HepG2 (cell line): Measurements from ENCODE around the gene USP30. TPM values are rescaled to one million over a fixed set of nuclear protein-coding genes. Genes with fewer than 3 reads are reported as not detected.

Experiments
- AHDC1 ChIP-seq: sonication (generic); formaldehyde crosslinking; IDR thresholded peaks from 2 replicates; pipeline ENCODE4 v1.5.1; 2020; ENCODE audit warnings: mild to moderate bottlenecking, missing genetic modification reagents, borderline replicate concordance
- DZIP1 ChIP-seq: sonication (generic); formaldehyde crosslinking; IDR thresholded peaks from 2 replicates; pipeline ENCODE4 v1.5.0; 2020; ENCODE audit warnings: mild to moderate bottlenecking, missing genetic modification reagents
- GATAD2A ChIP-seq: IDR thresholded peaks from 2 replicates; pipeline ENCODE4 v1.6.1; 2016
- HOXD1 ChIP-seq: sonication (generic); formaldehyde crosslinking; IDR thresholded peaks from 2 replicates; pipeline ENCODE4 v1.5.0; 2020; ENCODE audit warnings: missing genetic modification reagents
- JUND ChIP-seq: sonication (generic); formaldehyde crosslinking; IDR thresholded peaks from 2 replicates; pipeline ENCODE4 v1.8.0; 2022; ENCODE audit warnings: mild to moderate bottlenecking, missing genetic modification reagents
- POGZ ChIP-seq: sonication (generic); formaldehyde crosslinking; IDR thresholded peaks from 2 replicates; pipeline ENCODE4 v1.4.0; 2020; ENCODE audit warnings: mild to moderate bottlenecking, missing genetic modification reagents
- POLR2G ChIP-seq: fragments of 200-400 bp; formaldehyde crosslinking; IDR thresholded peaks from 2 replicates; pipeline ENCODE4 v1.6.1; 2018; ENCODE audit warnings: mild to moderate bottlenecking, low read depth, low read length, moderate library complexity
- RBAK ChIP-seq: sonication (generic); formaldehyde crosslinking; IDR thresholded peaks from 2 replicates; pipeline ENCODE4 v1.5.1; 2020; ENCODE audit warnings: mild to moderate bottlenecking, missing genetic modification reagents
- RFXANK ChIP-seq: IDR thresholded peaks from 2 replicates; pipeline ENCODE4 v1.6.1; 2016
- SUZ12 ChIP-seq: fragments of 150-350 bp; IDR thresholded peaks from 2 replicates; pipeline ENCODE4 v1.6.1; 2014; ENCODE audit warnings: low read depth, low read length
- ZEB1 ChIP-seq: IDR thresholded peaks from 2 replicates; pipeline ENCODE4 v1.6.1; 2012; ENCODE audit warnings: mild to moderate bottlenecking, low read depth, inconsistent platforms; ENCODE audit not compliant: insufficient replicate concordance
- ZFP36L2 ChIP-seq: sonication (generic); formaldehyde crosslinking; IDR thresholded peaks from 2 replicates; pipeline ENCODE4 v1.4.0; 2020; ENCODE audit warnings: missing genetic modification reagents
- ZNF121 ChIP-seq: sonication (generic); formaldehyde crosslinking; IDR thresholded peaks from 2 replicates; pipeline ENCODE4 v1.5.0; 2020; ENCODE audit warnings: mild to moderate bottlenecking, missing genetic modification reagents
- ZNF547 ChIP-seq: sonication (generic); formaldehyde crosslinking; IDR thresholded peaks from 2 replicates; pipeline ENCODE4 v1.5.1; 2020; ENCODE audit warnings: mild to moderate bottlenecking, missing genetic modification reagents
- ZNF660 ChIP-seq: sonication (generic); formaldehyde crosslinking; IDR thresholded peaks from 2 replicates; pipeline ENCODE4 v1.5.1; 2020; ENCODE audit warnings: mild to moderate bottlenecking, low read depth, missing genetic modification reagents, borderline replicate concordance
- ZNF841 ChIP-seq: sonication (generic); formaldehyde crosslinking; IDR thresholded peaks from 2 replicates; pipeline ENCODE4 v1.8.1; 2023; ENCODE audit warnings: missing genetic modification reagents, borderline replicate concordance
- polyA plus RNA-seq, 8 experiments: library from polyadenylated mRNA; depleted of rRNA in 3 of 8; stranded (reverse) in 7 of 8; unstranded in 1 of 8; fragments of >200 nt; fragmentation: Illumina TruSeq in 4 of 8; extraction: Trizol in 4 of 8; gene quantifications; 2 replicates each; pipeline versions ENCODE4 v1.2.1 to v1.2.3, GENCODE V29; 2011 to 2016; ENCODE audit warnings: low read depth in 4 of 8, missing spikeins in 1 of 8, mixed read lengths in 1 of 8; ENCODE audit not compliant: insufficient read depth in 1 of 8
- total RNA-seq, 5 experiments: library from RNA; depleted of rRNA; stranded (reverse); fragments of >200 nt; fragmentation: Illumina TruSeq; extraction: Trizol; gene quantifications; 2 replicates each; pipeline ENCODE4 v1.2.3, GENCODE V29; 2016; ENCODE audit warnings: low read depth in 1 of 5
- TF ChIP-seq, protein P1 (sequence below): sonication (generic); formaldehyde crosslinking; IDR thresholded peaks from 2 replicates; pipeline ENCODE4 v1.4.0; 2020; ENCODE audit warnings: missing genetic modification reagents

Gene USP30
- total and polyA plus RNA-seq, 2 of the 13 experiments (the other 11 are each of a cell fraction or from before 2014, with no cell fraction given) = 11.2 to 20.8 TPM

- TF ChIP-seq DZIP1 = peak; percentile 69; the same call in 1 of the 2 replicates
- no peak; the same call in 1 of the 2 replicates for TF ChIP-seq JUND
- TF ChIP-seq RFXANK (CRISPR knock-in tag) = peak; percentile 80; the same call in 1 of the 2 replicates
- peak; percentile 83; the same call in 1 of the 2 replicates for TF ChIP-seq HOXD1 (CRISPR knock-in tag)
- TF ChIP-seq POGZ (CRISPR knock-in tag) = no peak
- TF ChIP-seq ZFP36L2 (CRISPR knock-in tag) = peak; percentile 95
- TF ChIP-seq POLR2G = no peak
- TF ChIP-seq ZNF121 (CRISPR knock-in tag) = no peak
- TF ChIP-seq, protein P1, sequence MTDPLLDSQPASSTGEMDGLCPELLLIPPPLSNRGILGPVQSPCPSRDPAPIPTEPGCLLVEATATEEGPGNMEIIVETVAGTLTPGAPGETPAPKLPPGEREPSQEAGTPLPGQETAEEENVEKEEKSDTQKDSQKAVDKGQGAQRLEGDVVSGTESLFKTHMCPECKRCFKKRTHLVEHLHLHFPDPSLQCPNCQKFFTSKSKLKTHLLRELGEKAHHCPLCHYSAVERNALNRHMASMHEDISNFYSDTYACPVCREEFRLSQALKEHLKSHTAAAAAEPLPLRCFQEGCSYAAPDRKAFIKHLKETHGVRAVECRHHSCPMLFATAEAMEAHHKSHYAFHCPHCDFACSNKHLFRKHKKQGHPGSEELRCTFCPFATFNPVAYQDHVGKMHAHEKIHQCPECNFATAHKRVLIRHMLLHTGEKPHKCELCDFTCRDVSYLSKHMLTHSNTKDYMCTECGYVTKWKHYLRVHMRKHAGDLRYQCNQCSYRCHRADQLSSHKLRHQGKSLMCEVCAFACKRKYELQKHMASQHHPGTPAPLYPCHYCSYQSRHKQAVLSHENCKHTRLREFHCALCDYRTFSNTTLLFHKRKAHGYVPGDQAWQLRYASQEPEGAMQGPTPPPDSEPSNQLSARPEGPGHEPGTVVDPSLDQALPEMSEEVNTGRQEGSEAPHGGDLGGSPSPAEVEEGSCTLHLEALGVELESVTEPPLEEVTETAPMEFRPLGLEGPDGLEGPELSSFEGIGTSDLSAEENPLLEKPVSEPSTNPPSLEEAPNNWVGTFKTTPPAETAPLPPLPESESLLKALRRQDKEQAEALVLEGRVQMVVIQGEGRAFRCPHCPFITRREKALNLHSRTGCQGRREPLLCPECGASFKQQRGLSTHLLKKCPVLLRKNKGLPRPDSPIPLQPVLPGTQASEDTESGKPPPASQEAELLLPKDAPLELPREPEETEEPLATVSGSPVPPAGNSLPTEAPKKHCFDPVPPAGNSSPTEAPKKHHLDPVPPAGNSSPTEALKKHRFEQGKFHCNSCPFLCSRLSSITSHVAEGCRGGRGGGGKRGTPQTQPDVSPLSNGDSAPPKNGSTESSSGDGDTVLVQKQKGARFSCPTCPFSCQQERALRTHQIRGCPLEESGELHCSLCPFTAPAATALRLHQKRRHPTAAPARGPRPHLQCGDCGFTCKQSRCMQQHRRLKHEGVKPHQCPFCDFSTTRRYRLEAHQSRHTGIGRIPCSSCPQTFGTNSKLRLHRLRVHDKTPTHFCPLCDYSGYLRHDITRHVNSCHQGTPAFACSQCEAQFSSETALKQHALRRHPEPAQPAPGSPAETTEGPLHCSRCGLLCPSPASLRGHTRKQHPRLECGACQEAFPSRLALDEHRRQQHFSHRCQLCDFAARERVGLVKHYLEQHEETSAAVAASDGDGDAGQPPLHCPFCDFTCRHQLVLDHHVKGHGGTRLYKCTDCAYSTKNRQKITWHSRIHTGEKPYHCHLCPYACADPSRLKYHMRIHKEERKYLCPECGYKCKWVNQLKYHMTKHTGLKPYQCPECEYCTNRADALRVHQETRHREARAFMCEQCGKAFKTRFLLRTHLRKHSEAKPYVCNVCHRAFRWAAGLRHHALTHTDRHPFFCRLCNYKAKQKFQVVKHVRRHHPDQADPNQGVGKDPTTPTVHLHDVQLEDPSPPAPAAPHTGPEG (CRISPR knock-in tag) = 0 out of 2 replicates have a peak, but pooled peaks have one; percentile 80
- TF ChIP-seq GATAD2A = peak; percentile 64; the same call in 1 of the 2 replicates
- TF ChIP-seq ZEB1 = no peak
- TF ChIP-seq ZNF547 = peak; percentile 84
- TF ChIP-seq SUZ12 = no peak
- TF ChIP-seq AHDC1 (CRISPR knock-in tag) = no peak
- no peak for TF ChIP-seq ZNF841 (CRISPR knock-in tag)
- no peak for TF ChIP-seq ZNF660 (CRISPR knock-in tag)
- TF ChIP-seq RBAK (CRISPR knock-in tag) = no peak
Observed at GRCh38 chr12:109020796-109021380, 31.5 kb upstream of the USP30 start, which contains the start of gene SVOP (continued).
